Epithelial cell of umbilical artery (primary cell): Measurements from ENCODE around the gene MALRD1. TPM values are rescaled to one million over a fixed set of nuclear protein-coding genes. Genes with fewer than 3 reads are reported as not detected.

Experiments
- total RNA-seq: library from RNA; depleted of rRNA; stranded (reverse); fragments of >200 nt; gene quantifications from 2 replicates; pipeline ENCODE4 v1.2.3, GENCODE V29; 2014

The MALRD1 gene
- under 0.01 TPM in 1 of 2 replicates, not detected in the other for total RNA-seq

DNA sequence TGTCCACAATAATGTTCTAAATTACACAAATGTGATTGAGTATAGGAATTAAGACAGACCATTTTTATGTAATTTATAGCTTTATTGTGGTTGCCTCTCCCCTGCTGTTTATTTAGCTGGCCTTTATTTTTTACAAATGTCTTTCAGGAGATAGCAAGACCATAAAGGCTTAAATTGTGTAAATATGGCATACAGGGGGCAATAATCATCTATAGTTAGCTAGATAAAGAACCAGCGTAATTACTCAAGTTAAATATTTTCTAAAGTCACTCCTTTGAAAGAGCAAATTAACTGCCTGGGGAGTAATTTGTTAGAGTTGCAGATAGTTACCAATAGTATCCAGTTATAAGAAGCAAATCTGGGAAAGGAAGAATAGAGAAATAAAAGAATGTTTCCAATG, at the start of gene MALRD1:
TSS of gene MALRD1 (plus strand) at position 313 of the 400 bp plus-strand sequence. CDS start 138 bp downstream, outside the sequence.

